ENCODE results near the gene PRSS33.

The PRSS33 gene

GRCh38 chr16:2820836-2821486 lies 33.6 kb upstream of the PRSS33 start:
- no peak for DNase-seq (ENCODE audit: low spot score)

DNA sequence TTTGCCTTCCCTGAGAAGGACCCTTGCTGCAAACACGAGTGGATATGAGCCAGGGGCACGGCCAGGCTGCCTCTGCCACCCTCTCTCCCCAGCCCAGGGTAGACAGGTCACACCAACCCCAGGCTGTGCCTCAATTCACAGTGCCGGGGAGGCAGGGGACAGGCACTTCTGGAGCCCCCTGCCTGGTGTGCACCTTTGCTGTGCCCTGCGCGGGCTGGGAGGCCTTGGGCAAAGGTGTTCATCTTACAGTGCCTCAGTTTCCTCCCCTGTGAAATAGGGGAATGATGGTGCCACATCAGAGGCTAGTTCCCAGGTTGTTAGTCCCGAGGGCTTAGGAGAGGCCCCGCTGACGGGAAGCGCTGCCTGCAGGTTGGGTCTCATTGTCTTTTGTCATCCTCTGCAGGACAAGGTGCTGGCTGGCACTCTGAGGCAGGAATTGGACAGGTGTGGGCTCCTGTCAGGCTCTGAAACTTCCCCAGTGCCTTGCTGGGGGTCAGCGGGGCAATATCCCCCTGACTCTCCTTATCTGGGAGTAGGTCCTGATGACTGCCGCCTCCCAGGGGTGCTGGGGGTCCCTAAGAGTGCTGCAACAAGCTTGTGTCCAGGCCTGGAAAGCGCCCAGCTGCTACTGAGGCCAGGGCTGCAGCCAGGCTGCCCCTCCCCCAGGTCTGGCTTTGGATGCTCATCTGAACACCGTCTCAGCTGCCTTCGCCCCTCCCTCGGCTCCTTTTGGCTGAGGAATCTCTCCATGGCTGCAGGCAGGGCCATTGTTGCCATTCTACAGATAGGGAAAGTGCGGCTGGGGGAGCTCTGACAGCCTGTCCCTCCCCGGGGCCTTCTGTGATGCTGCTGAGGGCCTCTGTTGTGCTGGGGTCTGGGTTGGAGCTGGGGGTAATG lies 32.8 kb upstream of the PRSS33 start:
- DNase-seq (ENCODE audit: low spot score): no peak

- no peak for DNase-seq (ENCODE audit: low spot score)
Observed at GRCh38 chr16:2819179-2819938, 32.0 kb upstream of the PRSS33 start.

- DNase-seq (ENCODE audit: low spot score): no peak
Observed at GRCh38 chr16:2818272-2818876, 31.0 kb upstream of the PRSS33 start.

GRCh38 chr16:2817340-2818271 lies 30.2 kb upstream of the PRSS33 start:
- DNase-seq (ENCODE audit: low spot score): no peak

DNA sequence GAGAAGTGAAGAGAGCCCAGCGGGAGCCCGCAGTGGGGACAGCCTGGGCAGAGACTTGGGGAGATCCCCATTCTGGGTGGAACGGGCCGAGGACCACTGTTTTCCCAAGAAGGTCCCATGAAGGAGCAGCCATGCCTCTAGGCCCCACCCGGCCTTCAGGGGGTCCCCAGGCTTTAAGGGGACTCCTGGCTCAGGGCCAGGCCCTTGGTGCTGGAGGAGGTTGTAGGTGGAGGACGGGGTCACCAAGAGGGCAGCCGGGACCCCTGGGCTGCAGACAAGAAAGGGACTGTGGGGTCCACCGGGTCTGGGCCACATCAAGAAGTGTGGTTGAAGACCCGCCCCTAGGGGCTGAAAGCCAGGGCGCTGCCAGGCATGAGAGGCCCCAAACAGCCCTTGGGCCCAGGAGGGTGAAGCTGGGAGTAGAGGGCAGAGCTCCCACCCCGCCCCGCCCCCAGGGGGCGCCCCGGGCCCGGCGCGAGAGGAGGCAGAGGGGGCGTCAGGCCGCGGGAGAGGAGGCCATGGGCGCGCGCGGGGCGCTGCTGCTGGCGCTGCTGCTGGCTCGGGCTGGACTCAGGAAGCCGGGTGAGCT lies 29.5 kb upstream of the PRSS33 start, which contains the start of gene PRSS21:
PRSS21 (plus strand) TSS at position 487 of the 589 bp plus-strand sequence; CDS start at position 519, 32 bp downstream.
- peak; percentile 78 for DNase-seq (ENCODE audit: low spot score)

GRCh38 chr16:2815299-2815771 lies 28.0 kb upstream of the PRSS33 start:
- no peak for DNase-seq (ENCODE audit: low spot score)

DNA sequence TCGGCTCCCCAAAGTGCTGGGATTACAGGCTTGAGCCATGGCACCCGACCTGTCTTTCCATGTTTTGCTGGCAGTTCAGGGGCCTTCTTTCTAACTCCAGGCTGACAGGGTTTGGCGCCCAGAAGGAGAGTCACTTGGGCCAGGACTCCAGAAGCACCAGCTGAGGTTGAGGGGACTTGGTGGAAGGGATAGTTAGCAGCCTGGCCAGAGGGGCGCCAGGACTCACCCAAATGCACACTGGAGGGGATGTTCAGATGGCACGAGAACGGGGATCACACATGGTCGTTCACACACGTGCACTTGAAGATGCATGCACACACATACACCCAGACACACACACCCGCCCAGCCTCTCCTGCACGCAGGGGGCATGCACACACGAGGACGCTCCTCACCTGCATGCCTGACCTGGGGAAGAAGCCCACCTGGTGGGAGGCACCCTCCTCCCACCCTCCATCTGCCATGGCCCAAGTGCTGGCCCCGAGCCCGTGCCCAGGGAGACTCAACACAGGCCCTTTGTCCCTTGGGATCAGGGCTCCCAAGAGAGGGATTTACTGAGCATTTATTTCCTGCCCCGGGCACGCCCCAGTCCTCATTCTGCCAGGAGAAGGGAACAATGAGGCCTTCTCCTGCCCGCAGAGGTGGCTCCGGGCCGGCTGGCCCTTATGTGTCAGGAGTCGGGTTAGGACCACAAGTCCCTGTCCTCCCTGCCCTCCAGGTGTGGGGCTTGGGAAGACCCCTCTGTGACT lies 27.4 kb upstream of the PRSS33 start:
- no peak for DNase-seq (ENCODE audit: low spot score)

GRCh38 chr16:2813771-2814221 lies 26.4 kb upstream of the PRSS33 start:
- DNase-seq (ENCODE audit: low spot score): no peak

- no peak for DNase-seq (ENCODE audit: low spot score)
Observed at GRCh38 chr16:2811703-2812471, 24.5 kb upstream of the PRSS33 start.

GRCh38 chr16:2810651-2811050 lies 23.3 kb upstream of the PRSS33 start:
- no peak for DNase-seq (ENCODE audit: low spot score)

DNA sequence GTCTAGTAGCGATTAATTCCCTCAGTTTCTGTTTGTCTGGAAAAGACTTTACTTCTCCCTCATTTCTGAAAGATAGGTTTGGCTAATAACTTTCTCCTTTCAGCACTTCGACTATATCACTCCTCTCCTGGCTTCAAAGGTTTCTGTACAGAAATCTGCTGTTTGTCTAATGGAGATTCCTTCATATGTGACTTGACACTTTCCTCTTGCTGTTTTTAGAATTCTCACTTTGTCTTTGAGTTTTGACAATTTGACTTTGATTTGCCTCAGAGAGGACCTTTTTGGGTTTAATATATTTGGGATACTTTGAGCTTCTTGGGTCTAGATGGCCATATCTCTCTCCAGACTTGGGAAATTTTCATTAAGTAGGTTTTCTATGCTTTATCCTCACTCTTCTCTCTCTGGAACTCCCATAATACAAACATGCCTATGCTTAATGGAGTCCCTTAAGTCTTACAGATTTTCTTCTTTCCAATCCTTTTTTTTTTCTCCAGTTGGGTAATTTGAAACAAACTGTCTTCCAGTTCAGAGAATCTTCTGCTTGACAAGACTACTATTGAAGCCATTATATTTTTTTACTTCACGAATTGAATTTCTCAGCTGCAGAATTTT lies 21.9 kb upstream of the PRSS33 start:
- no peak for DNase-seq (ENCODE audit: low spot score)

- no peak for DNase-seq (ENCODE audit: low spot score)
Observed at GRCh38 chr16:2808181-2808580, 20.8 kb upstream of the PRSS33 start.

DNA sequence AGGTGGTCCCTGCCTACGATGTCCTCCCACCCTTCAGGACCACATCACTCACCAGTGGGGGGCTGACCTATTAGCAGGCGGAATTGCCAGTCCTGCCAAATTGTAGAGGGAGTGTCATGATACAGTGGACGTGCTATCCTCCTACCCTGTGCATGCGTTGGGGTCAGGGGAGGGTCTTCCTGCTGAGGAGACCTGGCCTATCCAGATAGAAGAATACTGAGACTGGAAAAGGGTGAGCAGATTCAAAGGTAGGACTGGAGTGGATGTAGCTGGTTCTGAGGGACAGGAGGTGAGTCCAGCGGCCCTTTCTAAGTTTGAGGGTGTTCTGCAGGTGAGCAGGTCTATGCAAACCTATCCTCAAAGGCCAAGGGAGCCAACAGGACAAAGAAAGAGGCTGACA lies 18.9 kb upstream of the PRSS33 start:
- DNase-seq (ENCODE audit: low spot score): no peak

DNA sequence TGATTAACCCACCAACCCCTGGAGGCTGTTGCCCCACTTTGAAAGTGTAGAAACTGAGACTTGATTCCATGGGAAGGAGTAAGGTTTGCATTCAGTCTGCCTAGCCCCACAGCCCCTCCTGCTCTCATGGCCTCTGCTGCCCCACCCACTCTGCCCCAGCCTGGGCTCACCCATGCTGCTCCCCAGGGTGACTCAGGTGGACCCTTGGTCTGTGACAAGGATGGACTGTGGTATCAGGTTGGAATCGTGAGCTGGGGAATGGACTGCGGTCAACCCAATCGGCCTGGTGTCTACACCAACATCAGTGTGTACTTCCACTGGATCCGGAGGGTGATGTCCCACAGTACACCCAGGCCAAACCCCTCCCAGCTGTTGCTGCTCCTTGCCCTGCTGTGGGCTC lies 17.4 kb upstream of the PRSS33 start:
- DNase-seq (ENCODE audit: low spot score): no peak

DNA sequence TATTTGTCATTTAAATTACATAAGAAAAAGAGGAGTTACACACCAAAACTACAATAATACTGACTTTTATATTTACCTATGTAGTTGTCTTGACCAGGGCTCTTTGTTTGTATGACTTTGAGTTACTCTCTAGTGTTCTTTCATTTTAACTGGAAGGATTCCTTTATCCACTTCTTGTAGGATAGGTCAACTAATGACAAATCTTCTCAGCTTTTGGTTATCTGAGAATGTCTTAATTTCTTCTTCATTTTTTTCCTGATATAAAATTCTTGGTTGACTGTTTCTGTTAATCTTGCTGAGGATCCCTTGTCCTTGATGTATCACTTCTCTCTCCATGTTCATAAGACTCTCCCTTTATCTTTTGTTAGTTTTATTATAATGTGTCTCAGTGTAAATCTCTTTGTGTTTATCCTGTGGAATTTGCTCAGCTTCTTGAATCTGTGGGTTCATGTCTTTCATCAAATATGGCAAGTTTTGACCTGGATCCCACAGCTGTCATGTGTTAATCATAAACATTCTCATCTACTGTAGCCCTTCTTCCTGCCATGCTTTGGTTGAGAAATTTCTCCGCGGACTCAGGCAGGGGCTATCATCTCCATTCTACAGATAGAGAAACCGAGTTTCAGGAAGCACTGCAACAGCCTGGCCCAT lies 16.3 kb upstream of the PRSS33 start:
- DNase-seq (ENCODE audit: low spot score): no peak

DNA sequence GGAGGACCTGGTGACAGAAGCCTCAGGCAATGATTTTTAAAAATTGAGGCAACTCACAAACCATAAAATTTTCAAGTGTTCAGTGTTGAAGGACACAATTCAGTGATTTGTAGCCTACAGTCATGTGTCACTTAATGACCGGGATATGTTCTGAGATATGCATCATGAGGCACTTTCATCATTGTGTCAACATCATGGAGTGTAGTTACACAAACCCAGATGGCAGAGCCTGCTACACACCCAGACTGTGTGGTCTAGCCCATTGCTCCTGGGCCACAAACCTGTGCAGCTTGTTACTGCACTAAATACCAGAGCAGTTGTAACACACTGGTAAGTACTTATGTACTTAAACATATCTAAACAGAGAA lies 12.5 kb upstream of the PRSS33 start:
- DNase-seq (ENCODE audit: low spot score): no peak
